HepG2 (cell line): ENCODE results near the gene TMEM253. TPM values are rescaled to one million over a fixed set of nuclear protein-coding genes. Genes with fewer than 3 reads are reported as not detected.

Source experiments
- ARNT ChIP-seq: fragments of 450-650 bp; IDR thresholded peaks from 2 replicates; pipeline ENCODE4 v1.6.1; 2017
- CHD4 ChIP-seq: fragments of 200-600 bp; sonication (generic); IDR thresholded peaks from 2 replicates; pipeline ENCODE4 v1.7.0; 2017; ENCODE audit warnings: mild to moderate bottlenecking, low read length, borderline replicate concordance
- HDAC1 ChIP-seq: sonication (generic); formaldehyde crosslinking; IDR thresholded peaks from 2 replicates; pipeline ENCODE4 v1.5.1; 2020; ENCODE audit warnings: mild to moderate bottlenecking, missing genetic modification reagents
- HMGA1 ChIP-seq: sonication (generic); formaldehyde crosslinking; conservative IDR thresholded peaks from 2 replicates; pipeline ENCODE4 v1.4.0; 2020; ENCODE audit warnings: missing genetic modification reagents
- KLF11 ChIP-seq: IDR thresholded peaks from 2 replicates; pipeline ENCODE4 v1.6.1; 2016; ENCODE audit warnings: missing compliant biosample characterization
- SMAD1 ChIP-seq: sonication (generic); formaldehyde crosslinking; IDR thresholded peaks from 2 replicates; pipeline ENCODE4 v1.4.0; 2020; ENCODE audit warnings: missing genetic modification reagents, low read depth, mild to moderate bottlenecking, borderline replicate concordance
- STAG1 ChIP-seq: sonication (generic); formaldehyde crosslinking; IDR thresholded peaks from 2 replicates; pipeline ENCODE4 v1.4.0; 2020; ENCODE audit warnings: missing genetic modification reagents
- THAP11 ChIP-seq: IDR thresholded peaks from 2 replicates; pipeline ENCODE4 v1.6.1; 2016; ENCODE audit warnings: missing biosample characterization, missing genetic modification reagents
- YEATS4 ChIP-seq: sonication (generic); formaldehyde crosslinking; IDR thresholded peaks from 2 replicates; pipeline ENCODE4 v1.4.0; 2020; ENCODE audit warnings: missing genetic modification reagents, borderline replicate concordance
- ZBTB7A ChIP-seq: sonication (generic); formaldehyde crosslinking; IDR thresholded peaks from 2 replicates; pipeline ENCODE4 v1.8.0; 2022; ENCODE audit warnings: mild to moderate bottlenecking, missing genetic modification reagents
- ZNF180 ChIP-seq: sonication (generic); formaldehyde crosslinking; IDR thresholded peaks from 2 replicates; pipeline ENCODE4 v1.4.0; 2020; ENCODE audit warnings: low read depth, missing genetic modification reagents, borderline replicate concordance
- ZSCAN29 ChIP-seq: sonication (generic); formaldehyde crosslinking; conservative IDR thresholded peaks from 2 replicates; pipeline ENCODE4 v1.4.0; 2020; ENCODE audit warnings: mild to moderate bottlenecking, missing genetic modification reagents
- polyA plus RNA-seq, 8 experiments: library from polyadenylated mRNA; depleted of rRNA in 3 of 8; stranded (reverse) in 7 of 8; unstranded in 1 of 8; fragments of >200 nt; fragmentation: Illumina TruSeq in 4 of 8; extraction: Trizol in 4 of 8; gene quantifications; 2 replicates each; pipeline versions ENCODE4 v1.2.1 to v1.2.3, GENCODE V29; 2011 to 2016; ENCODE audit warnings: low read depth in 4 of 8, missing spikeins in 1 of 8, mixed read lengths in 1 of 8; ENCODE audit not compliant: insufficient read depth in 1 of 8
- total RNA-seq, 5 experiments: library from RNA; depleted of rRNA; stranded (reverse); fragments of >200 nt; fragmentation: Illumina TruSeq; extraction: Trizol; gene quantifications; 2 replicates each; pipeline ENCODE4 v1.2.3, GENCODE V29; 2016; ENCODE audit warnings: low read depth in 1 of 5
- TF ChIP-seq, protein P1 (sequence below): sonication (generic); formaldehyde crosslinking; conservative IDR thresholded peaks from 2 replicates; pipeline ENCODE4 v1.5.0; 2020; ENCODE audit warnings: missing genetic modification reagents
- TF ChIP-seq, protein P2 (sequence below): sonication (generic); formaldehyde crosslinking; IDR thresholded peaks from 2 replicates; pipeline ENCODE4 v1.8.0; 2022; ENCODE audit warnings: low read depth, missing genetic modification reagents
- TF ChIP-seq, protein P3 (sequence below): sonication (generic); formaldehyde crosslinking; IDR thresholded peaks from 2 replicates; pipeline ENCODE4 v1.4.0; 2020; ENCODE audit warnings: missing genetic modification reagents, borderline replicate concordance
- TF ChIP-seq, protein P4 (sequence below): sonication (generic); formaldehyde crosslinking; IDR thresholded peaks from 2 replicates; pipeline ENCODE4 v1.9.0; 2022; ENCODE audit warnings: low read depth, missing genetic modification reagents

The TMEM253 gene
- total and polyA plus RNA-seq, 2 of the 13 experiments (the other 11 are each of a cell fraction or from before 2014, with no cell fraction given), result 0.29 to 0.45 TPM

GRCh38 chr14:21057803-21058675, 42.8 kb upstream of the TMEM253 start, which contains the start of gene RNASE8 (continued):
- TF ChIP-seq CHD4, result no peak
- TF ChIP-seq, protein P1, sequence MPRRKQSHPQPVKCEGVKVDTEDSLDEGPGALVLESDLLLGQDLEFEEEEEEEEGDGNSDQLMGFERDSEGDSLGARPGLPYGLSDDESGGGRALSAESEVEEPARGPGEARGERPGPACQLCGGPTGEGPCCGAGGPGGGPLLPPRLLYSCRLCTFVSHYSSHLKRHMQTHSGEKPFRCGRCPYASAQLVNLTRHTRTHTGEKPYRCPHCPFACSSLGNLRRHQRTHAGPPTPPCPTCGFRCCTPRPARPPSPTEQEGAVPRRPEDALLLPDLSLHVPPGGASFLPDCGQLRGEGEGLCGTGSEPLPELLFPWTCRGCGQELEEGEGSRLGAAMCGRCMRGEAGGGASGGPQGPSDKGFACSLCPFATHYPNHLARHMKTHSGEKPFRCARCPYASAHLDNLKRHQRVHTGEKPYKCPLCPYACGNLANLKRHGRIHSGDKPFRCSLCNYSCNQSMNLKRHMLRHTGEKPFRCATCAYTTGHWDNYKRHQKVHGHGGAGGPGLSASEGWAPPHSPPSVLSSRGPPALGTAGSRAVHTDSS (CRISPR knock-in tag), result no peak
- 0 out of 2 replicates have a peak, but pooled peaks have one; percentile 38 for TF ChIP-seq SMAD1 (CRISPR knock-in tag)
- TF ChIP-seq, protein P2, sequence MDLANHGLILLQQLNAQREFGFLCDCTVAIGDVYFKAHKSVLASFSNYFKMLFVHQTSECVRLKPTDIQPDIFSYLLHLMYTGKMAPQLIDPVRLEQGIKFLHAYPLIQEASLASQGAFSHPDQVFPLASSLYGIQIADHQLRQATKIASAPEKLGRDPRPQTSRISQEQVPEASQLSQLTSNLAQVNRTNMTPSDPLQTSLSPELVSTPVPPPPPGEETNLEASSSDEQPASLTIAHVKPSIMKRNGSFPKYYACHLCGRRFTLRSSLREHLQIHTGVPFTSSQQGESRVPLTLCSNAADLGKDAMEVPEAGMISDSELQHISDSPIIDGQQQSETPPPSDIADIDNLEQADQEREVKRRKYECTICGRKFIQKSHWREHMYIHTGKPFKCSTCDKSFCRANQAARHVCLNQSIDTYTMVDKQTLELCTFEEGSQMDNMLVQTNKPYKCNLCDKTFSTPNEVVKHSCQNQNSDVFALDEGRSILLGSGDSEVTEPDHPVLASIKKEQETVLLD (CRISPR knock-in tag), result no peak
- no peak for TF ChIP-seq YEATS4 (CRISPR knock-in tag)
- TF ChIP-seq, protein P3, sequence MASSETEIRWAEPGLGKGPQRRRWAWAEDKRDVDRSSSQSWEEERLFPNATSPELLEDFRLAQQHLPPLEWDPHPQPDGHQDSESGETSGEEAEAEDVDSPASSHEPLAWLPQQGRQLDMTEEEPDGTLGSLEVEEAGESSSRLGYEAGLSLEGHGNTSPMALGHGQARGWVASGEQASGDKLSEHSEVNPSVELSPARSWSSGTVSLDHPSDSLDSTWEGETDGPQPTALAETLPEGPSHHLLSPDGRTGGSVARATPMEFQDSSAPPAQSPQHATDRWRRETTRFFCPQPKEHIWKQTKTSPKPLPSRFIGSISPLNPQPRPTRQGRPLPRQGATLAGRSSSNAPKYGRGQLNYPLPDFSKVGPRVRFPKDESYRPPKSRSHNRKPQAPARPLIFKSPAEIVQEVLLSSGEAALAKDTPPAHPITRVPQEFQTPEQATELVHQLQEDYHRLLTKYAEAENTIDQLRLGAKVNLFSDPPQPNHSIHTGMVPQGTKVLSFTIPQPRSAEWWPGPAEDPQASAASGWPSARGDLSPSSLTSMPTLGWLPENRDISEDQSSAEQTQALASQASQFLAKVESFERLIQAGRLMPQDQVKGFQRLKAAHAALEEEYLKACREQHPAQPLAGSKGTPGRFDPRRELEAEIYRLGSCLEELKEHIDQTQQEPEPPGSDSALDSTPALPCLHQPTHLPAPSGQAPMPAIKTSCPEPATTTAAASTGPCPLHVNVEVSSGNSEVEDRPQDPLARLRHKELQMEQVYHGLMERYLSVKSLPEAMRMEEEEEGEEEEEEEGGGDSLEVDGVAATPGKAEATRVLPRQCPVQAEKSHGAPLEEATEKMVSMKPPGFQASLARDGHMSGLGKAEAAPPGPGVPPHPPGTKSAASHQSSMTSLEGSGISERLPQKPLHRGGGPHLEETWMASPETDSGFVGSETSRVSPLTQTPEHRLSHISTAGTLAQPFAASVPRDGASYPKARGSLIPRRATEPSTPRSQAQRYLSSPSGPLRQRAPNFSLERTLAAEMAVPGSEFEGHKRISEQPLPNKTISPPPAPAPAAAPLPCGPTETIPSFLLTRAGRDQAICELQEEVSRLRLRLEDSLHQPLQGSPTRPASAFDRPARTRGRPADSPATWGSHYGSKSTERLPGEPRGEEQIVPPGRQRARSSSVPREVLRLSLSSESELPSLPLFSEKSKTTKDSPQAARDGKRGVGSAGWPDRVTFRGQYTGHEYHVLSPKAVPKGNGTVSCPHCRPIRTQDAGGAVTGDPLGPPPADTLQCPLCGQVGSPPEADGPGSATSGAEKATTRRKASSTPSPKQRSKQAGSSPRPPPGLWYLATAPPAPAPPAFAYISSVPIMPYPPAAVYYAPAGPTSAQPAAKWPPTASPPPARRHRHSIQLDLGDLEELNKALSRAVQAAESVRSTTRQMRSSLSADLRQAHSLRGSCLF, result no peak
- no peak for TF ChIP-seq ZBTB7A
- 0 out of 2 replicates have a peak, but pooled peaks have one; percentile 30 for TF ChIP-seq THAP11 (CRISPR knock-in tag)
- TF ChIP-seq STAG1 (CRISPR knock-in tag), result peak; percentile 20; the same call in 1 of the 2 replicates
- TF ChIP-seq, protein P4, sequence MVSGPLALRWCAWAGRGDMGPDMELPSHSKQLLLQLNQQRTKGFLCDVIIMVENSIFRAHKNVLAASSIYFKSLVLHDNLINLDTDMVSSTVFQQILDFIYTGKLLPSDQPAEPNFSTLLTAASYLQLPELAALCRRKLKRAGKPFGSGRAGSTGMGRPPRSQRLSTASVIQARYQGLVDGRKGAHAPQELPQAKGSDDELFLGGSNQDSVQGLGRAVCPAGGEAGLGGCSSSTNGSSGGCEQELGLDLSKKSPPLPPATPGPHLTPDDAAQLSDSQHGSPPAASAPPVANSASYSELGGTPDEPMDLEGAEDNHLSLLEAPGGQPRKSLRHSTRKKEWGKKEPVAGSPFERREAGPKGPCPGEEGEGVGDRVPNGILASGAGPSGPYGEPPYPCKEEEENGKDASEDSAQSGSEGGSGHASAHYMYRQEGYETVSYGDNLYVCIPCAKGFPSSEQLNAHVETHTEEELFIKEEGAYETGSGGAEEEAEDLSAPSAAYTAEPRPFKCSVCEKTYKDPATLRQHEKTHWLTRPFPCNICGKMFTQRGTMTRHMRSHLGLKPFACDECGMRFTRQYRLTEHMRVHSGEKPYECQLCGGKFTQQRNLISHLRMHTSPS (CRISPR knock-in tag), result peak; percentile 49; the same call in 1 of the 2 replicates
- no peak for TF ChIP-seq KLF11
- TF ChIP-seq ZSCAN29 (CRISPR knock-in tag), result no peak
- TF ChIP-seq HDAC1 (CRISPR knock-in tag), result no peak
- no peak for TF ChIP-seq ZNF180
- no peak for TF ChIP-seq ARNT
- no peak for TF ChIP-seq HMGA1 (CRISPR knock-in tag)
